Endothelial cell of umbilical vein (primary cell): Measurements from ENCODE around the gene POP7. TPM values are rescaled to one million over a fixed set of nuclear protein-coding genes. Genes with fewer than 3 reads are reported as not detected.

Source experiments
- BruUV-seq: library from RNA; stranded (reverse); fragments of 400-500 nt; replicated peaks from 2 replicates; lab custom pipeline; 2021; lab: Mats Ljungman, UMichigan
- CTCF ChIA-PET: fragments of 300-600, 350-600 bp; sonication (Branson Sonifier 250); formaldehyde crosslinking; loops from one replicate; lab custom pipeline; 2021; ENCODE audit warnings: antibody characterized with exemption, inconsistent platforms; lab: Charles Lee
- POLR2A ChIA-PET: fragments of 300-600, 350-600 bp; sonication (Branson Sonifier 250); formaldehyde crosslinking; loops from one replicate; lab custom pipeline; 2021; ENCODE audit warnings: antibody characterized with exemption, inconsistent platforms; lab: Charles Lee
- DNase-seq: peaks from one replicate; pipeline ENCODE4 v3.0.0-alpha.2; 2011; ENCODE audit warnings: low read depth, low spot score
- FAIRE-seq: peaks from 2 replicates; lab custom pipeline; 2011; peaks lifted over from hg19 to GRCh38; lab: Jason Lieb, UNC
- H2AFZ ChIP-seq: 2 replicates; pipeline ENCODE4 v1.6.0; 2012; ENCODE audit warnings: low read depth, low read length, control low read depth, inconsistent platforms
- H3K27ac ChIP-seq: 2 replicates; pipeline ENCODE4 v1.5.1; 2011; ENCODE audit warnings: low read depth, mild to moderate bottlenecking, control low read depth, low read length, moderate library complexity; ENCODE audit not compliant: insufficient read depth
- H3K27me3 ChIP-seq, 2 experiments: 2 replicates each; pipeline versions ENCODE4 v1.6.0 to v1.6.1; 2011; ENCODE audit warnings: low read length in 2 of 2, mixed read lengths in 1 of 2; ENCODE audit not compliant: control insufficient read depth in 2 of 2, insufficient read depth in 2 of 2
- H3K36me3 ChIP-seq, 2 experiments: 2 replicates in 1 of 2; 3 replicates in 1 of 2; pipeline ENCODE4 v1.5.1; 2011; ENCODE audit warnings: low read length in 2 of 2, mild to moderate bottlenecking in 1 of 2, moderate library complexity in 1 of 2; ENCODE audit not compliant: control insufficient read depth in 2 of 2, insufficient read depth in 2 of 2; ENCODE audit errors: extremely low read depth in 1 of 2
- H3K4me1 ChIP-seq: 3 replicates; pipeline ENCODE4 v1.5.1; 2011; ENCODE audit warnings: mild to moderate bottlenecking, low read length; ENCODE audit not compliant: control insufficient read depth, insufficient read depth; ENCODE audit errors: extremely low read depth
- H3K4me2 ChIP-seq: 2 replicates; pipeline ENCODE4 v1.6.1; 2011; ENCODE audit warnings: low read length, control low read depth, mixed read lengths; ENCODE audit not compliant: insufficient read depth
- H3K4me3 ChIP-seq, 3 experiments: fragments of 200-600 bp in 1 of 3; sonication (generic), shearing (Covaris generic) in 1 of 3; replicated peaks in 1 of 3; 2 replicates each; pipeline ENCODE4 v1.5.1; 2011 to 2016; ENCODE audit warnings: control low read depth in 3 of 3, low read length in 3 of 3, mild to moderate bottlenecking in 2 of 3, inconsistent platforms in 1 of 3, low read depth in 1 of 3, moderate library complexity in 1 of 3; ENCODE audit not compliant: insufficient read depth in 1 of 3
- H3K79me2 ChIP-seq: 2 replicates; pipeline ENCODE4 v1.6.0; 2012; ENCODE audit warnings: low read length, inconsistent platforms; ENCODE audit not compliant: control insufficient read depth, insufficient read depth
- H3K9ac ChIP-seq: replicated peaks from 2 replicates; pipeline ENCODE3; 2011; ENCODE audit warnings: low read length, control low read depth; ENCODE audit not compliant: insufficient read depth; ENCODE audit errors: extremely low read depth
- H3K9me1 ChIP-seq: replicated peaks from 3 replicates; pipeline ENCODE4 v1.6.0; 2011; ENCODE audit warnings: mild to moderate bottlenecking, low read length; ENCODE audit not compliant: control insufficient read depth, insufficient read depth; ENCODE audit errors: extremely low read depth
- H3K9me3 ChIP-seq: replicated peaks from 2 replicates; pipeline ENCODE4 v1.5.1; 2012; ENCODE audit warnings: low read length, inconsistent platforms; ENCODE audit not compliant: control insufficient read depth, insufficient read depth
- H4K20me1 ChIP-seq: replicated peaks from 2 replicates; pipeline ENCODE3; 2011; ENCODE audit warnings: mild to moderate bottlenecking, low read length; ENCODE audit not compliant: control insufficient read depth, insufficient read depth; ENCODE audit errors: extremely low read depth
- EZH2 ChIP-seq: IDR thresholded peaks from 2 replicates; pipeline ENCODE4 v1.6.1; 2012; ENCODE audit warnings: borderline replicate concordance, low read depth, mild to moderate bottlenecking, moderate library complexity, low read length, inconsistent platforms; ENCODE audit not compliant: severe bottlenecking
- FOS ChIP-seq: IDR thresholded peaks from 2 replicates; pipeline ENCODE4 v1.6.1; 2011; ENCODE audit warnings: mild to moderate bottlenecking, low read length, moderate library complexity, borderline replicate concordance; ENCODE audit not compliant: insufficient read depth
- GATA2 ChIP-seq: IDR thresholded peaks from 2 replicates; pipeline ENCODE4 v1.7.0; 2011; ENCODE audit warnings: low read depth, mild to moderate bottlenecking, moderate library complexity, mixed read lengths, low read length; ENCODE audit not compliant: insufficient read length, insufficient read depth
- JUN ChIP-seq: IDR thresholded peaks from 2 replicates; pipeline ENCODE4 v1.6.1; 2011; ENCODE audit warnings: borderline replicate concordance, low read depth; ENCODE audit not compliant: insufficient read length, insufficient read depth
- MAX ChIP-seq: IDR thresholded peaks from 2 replicates; pipeline ENCODE4 v1.6.1; 2011; ENCODE audit not compliant: insufficient read depth, insufficient read length
- MYC ChIP-seq: IDR thresholded peaks from one replicate; pipeline ENCODE4 v1.6.1; 2011; ENCODE audit warnings: mild to moderate bottlenecking, low read depth, low read length
- POLR2A ChIP-seq: IDR thresholded peaks from 2 replicates; pipeline ENCODE4 v1.6.1; 2012; ENCODE audit warnings: low read depth, mild to moderate bottlenecking, control low read depth, low read length
- POLR2AphosphoS5 ChIP-seq: IDR thresholded peaks from 2 replicates; pipeline ENCODE4 v1.6.1; 2012; ENCODE audit warnings: low read depth, mild to moderate bottlenecking, control low read depth, low read length, moderate library complexity; ENCODE audit not compliant: insufficient read depth
- dilution Hi-C: fragments of 300-500 bp; cut with MboI; formaldehyde crosslinking; loops from one replicate; pipeline ENCODE4 v1.15.0; 2019; ENCODE audit warnings: low sequenced_read_pairs; ENCODE audit not compliant: extremely low pct_ligation_motif_present
- intact Hi-C: fragments of 100-400 bp; cut with micrococcal nuclease; formaldehyde crosslinking; loops from one replicate; pipeline ENCODE4 v1.10.0; 2022
- polyA plus RNA-seq, 4 experiments: library from polyadenylated mRNA; depleted of rRNA in 3 of 4; stranded (reverse) in 3 of 4; unstranded in 1 of 4; fragments of >200 nt; gene quantifications; 2 replicates each; pipeline versions ENCODE4 v1.2.1 to v1.2.3, GENCODE V29; 2011 to 2012; ENCODE audit warnings: missing spikeins in 1 of 4
- total RNA-seq: library from RNA; stranded (reverse); gene quantifications from 2 replicates; pipeline ENCODE4 v1.2.3, GENCODE V29; 2021
- TF ChIP-seq, protein P1 (sequence below), 2 donors: IDR thresholded peaks; 1 replicate in 1 of 2; 2 replicates in 1 of 2; pipeline ENCODE4 v1.5.1; 2011; ENCODE audit warnings: low read length in 2 of 2, mild to moderate bottlenecking in 2 of 2, moderate library complexity in 2 of 2, control low read depth in 1 of 2, inconsistent platforms in 1 of 2, low read depth in 1 of 2; ENCODE audit not compliant: insufficient read depth in 1 of 2; ENCODE audit errors: extremely low read depth in 1 of 2

The POP7 gene
- total and polyA plus RNA-seq, 2 donors (not counting 3 experiments of a cell fraction or from before 2014, with no cell fraction given) = 47.4 to 48.8 TPM

- dilution Hi-C loops = no loop called here
- intact Hi-C loops = no loop called here
- no peak overlapping the region for H2AFZ ChIP-seq
- H3K9me3 ChIP-seq = no peaks in the 10 kb centered on the region
- FAIRE-seq = no peak
- no TSS peak for BruUV-seq
- peaks cover 14% of the 10 kb centered on the region for H3K79me2 ChIP-seq
- H3K4me3 ChIP-seq = no peak overlapping the region
- no peak overlapping the region for H3K27ac ChIP-seq
- ChIA-PET POLR2A (no interaction called here), CTCF (interaction anchor here (1.5 to 1.6 kb wide), 2 partner anchors 14 to 36 kb away, joined by 4 read pairs; partner anchors contain the start of genes ACTL6B and POP7)
- no peaks in the 10 kb centered on the region for H3K9me1 ChIP-seq
- no peaks in the 10 kb centered on the region for H3K36me3 ChIP-seq
- DNase-seq = no peak
- TF ChIP-seq POLR2A (no peak), JUN (no peak), EZH2 (no peak), GATA2 (no peak), FOS (no peak), POLR2AphosphoS5 (no peak), MYC (no peak), MAX (no peak)
- TF ChIP-seq, protein P1, sequence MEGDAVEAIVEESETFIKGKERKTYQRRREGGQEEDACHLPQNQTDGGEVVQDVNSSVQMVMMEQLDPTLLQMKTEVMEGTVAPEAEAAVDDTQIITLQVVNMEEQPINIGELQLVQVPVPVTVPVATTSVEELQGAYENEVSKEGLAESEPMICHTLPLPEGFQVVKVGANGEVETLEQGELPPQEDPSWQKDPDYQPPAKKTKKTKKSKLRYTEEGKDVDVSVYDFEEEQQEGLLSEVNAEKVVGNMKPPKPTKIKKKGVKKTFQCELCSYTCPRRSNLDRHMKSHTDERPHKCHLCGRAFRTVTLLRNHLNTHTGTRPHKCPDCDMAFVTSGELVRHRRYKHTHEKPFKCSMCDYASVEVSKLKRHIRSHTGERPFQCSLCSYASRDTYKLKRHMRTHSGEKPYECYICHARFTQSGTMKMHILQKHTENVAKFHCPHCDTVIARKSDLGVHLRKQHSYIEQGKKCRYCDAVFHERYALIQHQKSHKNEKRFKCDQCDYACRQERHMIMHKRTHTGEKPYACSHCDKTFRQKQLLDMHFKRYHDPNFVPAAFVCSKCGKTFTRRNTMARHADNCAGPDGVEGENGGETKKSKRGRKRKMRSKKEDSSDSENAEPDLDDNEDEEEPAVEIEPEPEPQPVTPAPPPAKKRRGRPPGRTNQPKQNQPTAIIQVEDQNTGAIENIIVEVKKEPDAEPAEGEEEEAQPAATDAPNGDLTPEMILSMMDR (IDR thresholded peaks at IDR 0.05; ENCODE audit: extremely low read depth in 1 of 2, insufficient read depth in 1 of 2, low read depth in 1 of 2, low read length in 2 of 2) = no peak
- no peak overlapping the region for H3K9ac ChIP-seq
- peaks cover 4 to 5% of the 10 kb centered on the region in 2 experiments for H3K27me3 ChIP-seq
- no peaks in the 10 kb centered on the region for H4K20me1 ChIP-seq
- H3K4me1 ChIP-seq = no peaks in the 10 kb centered on the region
- H3K4me2 ChIP-seq = no peak overlapping the region
These were observed 35.8 kb upstream of the POP7 start for GRCh38 chr7:100670074-100670473.
